Smooth muscle cell (in vitro differentiated cells): ENCODE measurements around the gene PHF21A. TPM values are rescaled to one million over a fixed set of nuclear protein-coding genes. Genes with fewer than 3 reads are reported as not detected.

Experiments used
- DNase-seq: peaks from one replicate; lab custom pipeline; 2025; ENCODE audit not compliant: unreplicated experiment; lab: John Stamatoyannopoulos, UW
- H2AFZ ChIP-seq: fragments of 200-600 bp; sonication (generic); 2 replicates; pipeline ENCODE4 v1.6.0; 2016; ENCODE audit warnings: antibody characterized with exemption, low read depth, mild to moderate bottlenecking
- H3F3A ChIP-seq: fragments of 200-600 bp; sonication (generic); 2 replicates; pipeline ENCODE4 v1.6.0; 2017; ENCODE audit warnings: antibody characterized with exemption, low read depth
- H3K27ac ChIP-seq: fragments of 200-600 bp; sonication (generic); 2 replicates; pipeline ENCODE4 v1.5.1; 2016; ENCODE audit warnings: low read depth, mild to moderate bottlenecking
- H3K27me3 ChIP-seq: fragments of 200-600 bp; sonication (generic); 2 replicates; pipeline ENCODE4 v1.6.1; 2016; ENCODE audit warnings: low read depth, mild to moderate bottlenecking
- H3K36me3 ChIP-seq: fragments of 200-600 bp; sonication (generic); 2 replicates; pipeline ENCODE4 v1.5.1; 2016; ENCODE audit warnings: low read depth
- H3K4me1 ChIP-seq: fragments of 200-600 bp; sonication (generic); 2 replicates; pipeline ENCODE4 v1.5.1; 2016; ENCODE audit warnings: low read depth
- H3K4me2 ChIP-seq: fragments of 200-600 bp; sonication (generic); 2 replicates; pipeline ENCODE4 v1.6.0; 2016; ENCODE audit warnings: mild to moderate bottlenecking
- H3K4me3 ChIP-seq: fragments of 200-600 bp; sonication (generic); 2 replicates; pipeline ENCODE4 v1.5.1; 2016; ENCODE audit warnings: mild to moderate bottlenecking
- H3K79me2 ChIP-seq: fragments of 200-600 bp; sonication (generic); 2 replicates; pipeline ENCODE4 v1.6.0; 2016; ENCODE audit warnings: low read depth, mild to moderate bottlenecking
- H3K9ac ChIP-seq: fragments of 200-600 bp; sonication (generic); 2 replicates; pipeline ENCODE4 v1.6.0; 2016; ENCODE audit warnings: low read depth
- H3K9me3 ChIP-seq: fragments of 200-600 bp; sonication (generic); replicated peaks from 2 replicates; pipeline ENCODE4 v1.5.1; 2016; ENCODE audit warnings: low read depth
- H4K20me1 ChIP-seq: fragments of 200-600 bp; sonication (generic); 2 replicates; pipeline ENCODE4 v1.6.0; 2016; ENCODE audit warnings: low read depth
- WGBS: methylation state at CpG from one replicate; pipeline ENCODE4 v1.1.7; 2016; ENCODE audit warnings: low lambda C conversion rate; 5-methylcytosine and 5-hydroxymethylcytosine counted together
- polyA plus RNA-seq: library from polyadenylated mRNA; unstranded; fragments of >200 nt; fragmentation: Nextera tagmentation; extraction: Ambion mirVana; gene quantifications from 2 replicates; pipeline ENCODE4 v1.2.1, GENCODE V29; 2016
- total RNA-seq: library from RNA; depleted of rRNA; stranded (reverse); fragments of >200 nt; gene quantifications from 2 replicates; pipeline ENCODE4 v1.2.3, GENCODE V29; 2014
- TF ChIP-seq, protein P1 (sequence below): fragments of 200-600 bp; sonication (generic); IDR thresholded peaks from 2 replicates; pipeline ENCODE4 v1.5.1; 2017; ENCODE audit warnings: borderline replicate concordance, mild to moderate bottlenecking, antibody characterized with exemption; ENCODE audit not compliant: insufficient read depth, poor library complexity, severe bottlenecking

Gene PHF21A
- total and polyA plus RNA-seq, 2 experiments from 2014 or later, result 26.1 to 28.7 TPM

- WGBS, result 58% methylated on average over 3 of the region's 3 CpGs
- Histone ChIP-seq H3K9ac (no peak overlapping the region), H3F3A (no peaks in the 10 kb centered on the region), H3K27me3 (peaks cover 10% of the 10 kb centered on the region), H3K4me3 (no peak overlapping the region), H2AFZ (no peak overlapping the region), H3K4me1 (no peaks in the 10 kb centered on the region), H3K36me3 (no peaks in the 10 kb centered on the region), H3K9me3 (no peaks in the 10 kb centered on the region), H3K79me2 (no peaks in the 10 kb centered on the region), H3K4me2 (no peak overlapping the region), H4K20me1 (no peaks in the 10 kb centered on the region), H3K27ac (no peak overlapping the region)
- DNase-seq, result no peak
- TF ChIP-seq, protein P1, sequence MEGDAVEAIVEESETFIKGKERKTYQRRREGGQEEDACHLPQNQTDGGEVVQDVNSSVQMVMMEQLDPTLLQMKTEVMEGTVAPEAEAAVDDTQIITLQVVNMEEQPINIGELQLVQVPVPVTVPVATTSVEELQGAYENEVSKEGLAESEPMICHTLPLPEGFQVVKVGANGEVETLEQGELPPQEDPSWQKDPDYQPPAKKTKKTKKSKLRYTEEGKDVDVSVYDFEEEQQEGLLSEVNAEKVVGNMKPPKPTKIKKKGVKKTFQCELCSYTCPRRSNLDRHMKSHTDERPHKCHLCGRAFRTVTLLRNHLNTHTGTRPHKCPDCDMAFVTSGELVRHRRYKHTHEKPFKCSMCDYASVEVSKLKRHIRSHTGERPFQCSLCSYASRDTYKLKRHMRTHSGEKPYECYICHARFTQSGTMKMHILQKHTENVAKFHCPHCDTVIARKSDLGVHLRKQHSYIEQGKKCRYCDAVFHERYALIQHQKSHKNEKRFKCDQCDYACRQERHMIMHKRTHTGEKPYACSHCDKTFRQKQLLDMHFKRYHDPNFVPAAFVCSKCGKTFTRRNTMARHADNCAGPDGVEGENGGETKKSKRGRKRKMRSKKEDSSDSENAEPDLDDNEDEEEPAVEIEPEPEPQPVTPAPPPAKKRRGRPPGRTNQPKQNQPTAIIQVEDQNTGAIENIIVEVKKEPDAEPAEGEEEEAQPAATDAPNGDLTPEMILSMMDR, result no peak
Observed at GRCh38 chr11:46160100-46160499, 38.8 kb upstream of the PHF21A start.

DNA sequence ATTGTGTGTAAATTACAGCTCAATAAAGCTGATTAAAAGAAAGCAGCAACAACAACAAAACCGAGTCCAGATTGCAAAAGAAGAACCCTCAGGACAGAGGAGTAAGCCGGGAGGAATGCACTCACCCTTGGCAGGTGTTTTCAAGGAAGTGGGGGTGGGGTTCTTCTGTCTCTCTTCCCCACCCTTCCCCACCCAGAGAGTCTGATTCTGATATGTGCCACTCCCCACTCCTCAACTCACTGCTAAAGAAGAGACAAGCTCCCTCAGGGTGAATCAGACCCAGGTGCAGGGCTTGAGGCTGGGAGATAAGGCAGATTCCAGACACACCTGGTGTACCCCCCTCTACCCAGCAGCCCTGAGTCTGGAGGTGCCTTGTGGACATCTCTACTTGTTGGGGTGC is 38.4 kb upstream of the PHF21A start:
- 37% methylated on average over 2 of the region's 2 CpGs for WGBS
- Histone ChIP-seq H3K4me2 (no peak overlapping the region), H3F3A (no peaks in the 10 kb centered on the region), H2AFZ (no peak overlapping the region), H3K9me3 (no peaks in the 10 kb centered on the region), H4K20me1 (no peaks in the 10 kb centered on the region), H3K9ac (no peak overlapping the region), H3K4me3 (no peak overlapping the region), H3K79me2 (no peaks in the 10 kb centered on the region), H3K27ac (no peak overlapping the region), H3K27me3 (peaks cover 5% of the 10 kb centered on the region), H3K36me3 (no peaks in the 10 kb centered on the region), H3K4me1 (no peaks in the 10 kb centered on the region)
- TF ChIP-seq, protein P1, result no peak
- no peak for DNase-seq

DNA sequence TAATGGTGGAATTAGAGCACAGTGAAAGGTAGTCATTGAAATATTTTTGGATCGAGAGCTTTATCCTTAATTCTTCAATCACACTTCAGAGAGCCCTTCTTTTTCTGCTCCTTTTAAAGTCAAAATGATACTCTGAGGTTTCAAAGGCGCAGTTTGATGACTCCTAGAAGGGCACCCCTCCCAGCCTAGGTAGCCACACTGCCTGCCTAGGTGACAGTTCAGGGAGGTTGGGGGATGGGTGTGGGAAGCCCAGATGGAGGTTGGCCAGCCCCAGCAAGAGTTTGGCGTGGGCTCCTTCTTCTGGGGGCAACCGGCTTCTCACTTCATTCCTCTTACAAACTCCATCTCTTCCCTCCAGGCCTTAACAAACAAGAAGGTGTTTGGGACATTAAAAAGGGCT is 28.6 kb upstream of the PHF21A start:
- Histone ChIP-seq H3K4me2 (no peak overlapping the region), H3F3A (no peaks in the 10 kb centered on the region), H3K36me3 (no peaks in the 10 kb centered on the region), H3K9me3 (no peaks in the 10 kb centered on the region), H2AFZ (no peak overlapping the region), H3K27ac (no peak overlapping the region), H4K20me1 (no peaks in the 10 kb centered on the region), H3K4me1 (no peaks in the 10 kb centered on the region), H3K9ac (no peak overlapping the region), H3K79me2 (no peaks in the 10 kb centered on the region), H3K27me3 (peaks cover 14% of the 10 kb centered on the region), H3K4me3 (no peak overlapping the region)
- 86% methylated on average over 4 of the region's 4 CpGs for WGBS
- DNase-seq, result no peak
- TF ChIP-seq, protein P1, result no peak

DNA sequence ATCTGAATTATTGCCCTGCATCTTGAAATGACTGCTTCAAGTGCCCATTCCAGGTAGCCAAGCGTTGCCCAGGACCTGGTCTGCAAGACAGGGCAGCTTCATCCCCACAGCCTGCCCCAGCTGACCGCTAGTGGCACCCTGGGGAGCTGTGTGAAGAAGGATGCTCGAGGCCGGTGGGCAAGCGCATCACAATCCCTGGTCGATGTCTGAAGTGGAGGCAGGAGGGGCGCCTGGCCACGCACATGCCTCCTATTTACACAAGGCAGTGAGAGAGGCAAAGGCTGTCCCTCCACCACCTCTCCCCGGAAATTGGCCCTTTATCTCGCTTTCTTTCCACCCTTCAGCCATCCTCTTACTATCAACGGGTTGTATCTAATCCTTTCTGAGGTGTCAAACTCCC is 28.1 kb upstream of the PHF21A start:
- H3K27ac ChIP-seq, result no peak overlapping the region
- H3K36me3 ChIP-seq, result no peaks in the 10 kb centered on the region
- DNase-seq, result no peak
- H3F3A ChIP-seq, result no peaks in the 10 kb centered on the region
- no peak overlapping the region for H2AFZ ChIP-seq
- WGBS, result 50% methylated on average over 11 of the region's 11 CpGs
- peaks cover 14% of the 10 kb centered on the region for H3K27me3 ChIP-seq
- H3K9ac ChIP-seq, result no peak overlapping the region
- H3K4me1 ChIP-seq, result no peaks in the 10 kb centered on the region
- no peak overlapping the region for H3K4me2 ChIP-seq
- TF ChIP-seq, protein P1, result no peak
- H3K4me3 ChIP-seq, result no peak overlapping the region
- no peaks in the 10 kb centered on the region for H3K9me3 ChIP-seq
- H3K79me2 ChIP-seq, result no peaks in the 10 kb centered on the region
- H4K20me1 ChIP-seq, result no peaks in the 10 kb centered on the region
